Heart left ventricle (tissue), 13 donors: ENCODE results near the gene AACS.

Source experiments
- CTCF ChIP-seq, 12 donors: fragments of 200-600 bp; sonication (generic) in 4 of 12; IDR thresholded peaks; one replicate each; pipeline versions ENCODE4 v1.5.0 to v1.8.0; 2018 to 2022; ENCODE audit warnings: antibody characterized with exemption in 12 of 12, mild to moderate bottlenecking in 5 of 12
- POLR2A ChIP-seq, 2 donors: fragments of 450-650 bp; IDR thresholded peaks; one replicate each; pipeline ENCODE4 v1.6.1; 2017; ENCODE audit warnings: antibody characterized with exemption in 2 of 2, mild to moderate bottlenecking in 2 of 2, moderate library complexity in 2 of 2
- donor health status: ischemic (EF 13 %, LVEDD 7.1; RV severe dilation, severe dysfunction).
- donor health status: DM: no; HTN: yes; CAD: no.
- donor health status: DM: no; HTN: no; CAD: no.
- donor health status: ischemic (EF 25% LVEDD 6.9; RV normal size, moderate dysfunction).
- donor health status: ischemic (EF 25% LVEDD 5.7; RV mildly dilated, moderate dysfunction).
- donor health status: ischemic (EF 35%, LVEDD 5.7; RV mildly dilated, moderate dysfunction).
- donor health status: nonischemic (EF 11% LVEDD 7.7; RV severe dilation, severe dysfunction).
- donor health status: DM: yes; HTN: yes; CAD: no.
- donor health status: PGD.
- donor health status: ischemic (EF 29% LVEDD 5.4; RV normal size, mild dysfunction).
- donor health status: nonischemic (EF 23%, LVEDD 6.1; RV moderate dilation, normal function).

GRCh38 chr12:125185311-125185739 lies 120.1 kb downstream of the AACS start:
- no peak for TF ChIP-seq CTCF (IDR thresholded peaks at IDR 0.05)
- TF ChIP-seq POLR2A (IDR thresholded peaks at IDR 0.05), result no peak
